Naive B cell (primary cell): ENCODE measurements around the gene PTCD3. TPM values are rescaled to one million over a fixed set of nuclear protein-coding genes. Genes with fewer than 3 reads are reported as not detected.

Source experiments
- ATAC-seq, 2 donors: fragments of 150-1000 bp; cut with Tn5 transposase; 2 replicates each; pipeline ENCODE4 v1.10.0; 2021; ENCODE audit warnings: low read depth in 2 of 2, mild to moderate bottlenecking in 2 of 2, moderate library complexity in 2 of 2
- DNase-seq: peaks from one replicate; pipeline ENCODE4 v3.0.0; 2022
- H3K27ac Mint-ChIP-seq, 6 donors: one replicate each; pipeline ENCODE4 v1.8.0; 2020 to 2022; ENCODE audit warnings: mild to moderate bottlenecking in 6 of 6, mixed read lengths in 6 of 6, moderate library complexity in 5 of 6, inconsistent platforms in 2 of 6
- H3K27me3 Mint-ChIP-seq, 3 donors: one replicate each; pipeline ENCODE4 v1.8.0; 2021 to 2022; ENCODE audit warnings: mixed read lengths in 3 of 3, mild to moderate bottlenecking in 1 of 3
- H3K36me3 Mint-ChIP-seq, 2 donors: one replicate each; pipeline ENCODE4 v1.8.0; 2020 to 2022; ENCODE audit warnings: mixed read lengths in 2 of 2, inconsistent platforms in 1 of 2, mild to moderate bottlenecking in 1 of 2
- H3K4me1 Mint-ChIP-seq, 3 donors: one replicate each; pipeline ENCODE4 v1.8.0; 2020 to 2022; ENCODE audit warnings: mixed read lengths in 3 of 3, inconsistent platforms in 1 of 3, mild to moderate bottlenecking in 1 of 3, moderate library complexity in 1 of 3
- H3K4me3 Mint-ChIP-seq, 8 donors: one replicate each; pipeline ENCODE4 v1.8.0; 2020 to 2022; ENCODE audit warnings: mild to moderate bottlenecking in 8 of 8, mixed read lengths in 8 of 8, moderate library complexity in 8 of 8, inconsistent platforms in 2 of 8
- H3K9me3 Mint-ChIP-seq, 7 donors: one replicate each; pipeline ENCODE4 v1.8.0; 2020 to 2022; ENCODE audit warnings: mixed read lengths in 7 of 7, mild to moderate bottlenecking in 5 of 7, inconsistent platforms in 2 of 7, moderate library complexity in 1 of 7
- polyA plus RNA-seq, 6 donors: library from polyadenylated mRNA; unstranded; fragments of 300-500 nt; fragmentation: Illumina TruSeq; gene quantifications; one replicate each; pipeline ENCODE4 v1.2.3, GENCODE V29; 2021; ENCODE audit warnings: low read depth in 6 of 6

The PTCD3 gene
- polyA plus RNA-seq, 6 donors from 2014 or later: 28.8 to 51.9 (median 42.5) TPM

DNA sequence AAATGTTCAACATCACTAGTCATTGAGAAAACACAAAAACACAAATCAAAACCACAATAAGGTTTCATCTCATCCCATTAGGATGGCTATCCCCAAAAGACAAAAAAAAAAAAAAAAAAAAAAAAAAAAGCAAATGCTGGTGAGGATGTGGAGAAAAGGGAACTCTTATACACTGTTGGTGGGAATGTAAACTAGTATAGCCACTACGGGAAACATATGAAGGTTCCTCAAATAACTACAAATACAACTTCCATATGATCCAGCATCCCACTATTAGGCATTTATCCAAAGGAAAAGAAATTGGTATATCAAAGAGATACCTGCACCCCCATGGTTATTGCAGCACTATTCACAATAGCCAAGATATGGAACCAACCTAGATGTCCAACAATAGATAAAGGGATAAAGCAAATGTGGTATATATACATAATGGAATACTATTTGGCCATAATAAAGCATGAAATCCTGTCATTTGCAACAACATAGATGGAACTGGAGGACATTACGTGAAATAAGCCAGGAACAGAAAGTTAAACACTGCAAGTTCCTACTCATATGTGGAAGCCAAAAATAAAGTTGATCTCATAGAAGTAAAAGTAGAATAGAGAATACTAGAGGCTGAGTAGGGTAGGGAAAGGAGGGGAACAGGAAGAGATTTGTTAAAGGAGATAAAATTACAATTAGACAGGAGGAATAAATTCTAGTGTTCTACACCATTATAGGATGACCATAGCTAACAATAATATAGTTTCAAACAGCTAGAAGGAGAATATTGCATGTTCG, 8.7 kb upstream of the PTCD3 start:
- Mint-ChIP-seq H3K27ac (no peak overlapping the region), H3K4me3 (no peak overlapping the region), H3K36me3 (peaks cover 22 to 34% of the 10 kb centered on the region in 2 donors), H3K4me1 (peaks cover under 1 to 6% (median 3%) of the 10 kb centered on the region in 3 donors), H3K9me3 (no peaks in the 10 kb centered on the region), H3K27me3 (no peaks in the 10 kb centered on the region)
- no peak for DNase-seq
- ATAC-seq: no peak

DNA sequence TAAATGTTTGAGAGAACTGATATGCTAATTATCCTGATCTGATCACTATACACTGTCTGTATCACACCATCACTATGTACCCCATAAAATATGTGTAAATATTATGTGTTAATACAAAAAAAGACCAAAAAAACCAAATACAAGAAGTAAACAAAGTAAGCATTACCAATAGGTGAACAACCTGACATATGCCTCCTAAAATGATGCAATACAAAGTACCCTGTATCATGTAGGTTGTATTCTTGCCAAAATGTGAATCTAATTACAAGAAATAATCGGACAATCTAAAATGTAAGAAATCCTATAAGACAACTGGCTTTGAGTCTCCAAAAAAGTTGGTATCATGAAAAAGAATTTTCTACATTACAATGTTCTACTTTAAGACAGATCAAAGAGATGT, 8.1 kb upstream of the PTCD3 start:
- peaks cover 7 to 11% (median 9%) of the 10 kb centered on the region in 3 donors for H3K4me1 Mint-ChIP-seq
- no peaks in the 10 kb centered on the region for H3K9me3 Mint-ChIP-seq
- no peaks in the 10 kb centered on the region for H3K27me3 Mint-ChIP-seq
- no peak overlapping the region for H3K4me3 Mint-ChIP-seq
- DNase-seq: no peak
- H3K36me3 Mint-ChIP-seq: peaks cover 22 to 40% of the 10 kb centered on the region in 2 donors
- H3K27ac Mint-ChIP-seq: peak overlapping the region in 1 of 6 donors; percentile 82
- no peak for ATAC-seq

DNA sequence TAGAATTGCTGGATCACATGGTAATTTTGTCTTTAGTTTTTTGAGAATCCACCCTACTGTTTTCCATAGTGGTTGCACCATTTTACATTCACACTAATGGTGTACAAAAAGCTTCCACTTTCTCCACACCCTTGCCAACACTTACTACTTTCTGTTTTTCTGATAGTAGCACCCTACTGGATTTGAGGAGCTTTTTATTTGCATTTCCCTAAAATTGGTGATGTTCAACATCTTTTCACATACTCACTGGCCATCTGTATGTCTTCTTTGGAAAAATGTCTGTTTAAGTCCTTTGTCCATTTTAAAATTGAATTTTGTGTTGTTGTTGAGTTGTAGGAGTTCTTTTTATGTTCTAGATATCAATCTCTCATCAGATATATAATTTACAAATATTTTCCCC, 3.9 kb upstream of the PTCD3 start:
- peak overlapping the region in 1 of 8 donors; percentile 92 for H3K4me3 Mint-ChIP-seq
- H3K27me3 Mint-ChIP-seq: no peaks in the 10 kb centered on the region
- H3K36me3 Mint-ChIP-seq: peaks cover 13 to 27% of the 10 kb centered on the region in 2 donors
- no peak for ATAC-seq
- peaks cover 38 to 51% (median 44%) of the 10 kb centered on the region in 3 donors for H3K4me1 Mint-ChIP-seq
- DNase-seq: no peak
- peak overlapping the region in 1 of 6 donors; percentile 79 for H3K27ac Mint-ChIP-seq
- no peaks in the 10 kb centered on the region for H3K9me3 Mint-ChIP-seq

DNA sequence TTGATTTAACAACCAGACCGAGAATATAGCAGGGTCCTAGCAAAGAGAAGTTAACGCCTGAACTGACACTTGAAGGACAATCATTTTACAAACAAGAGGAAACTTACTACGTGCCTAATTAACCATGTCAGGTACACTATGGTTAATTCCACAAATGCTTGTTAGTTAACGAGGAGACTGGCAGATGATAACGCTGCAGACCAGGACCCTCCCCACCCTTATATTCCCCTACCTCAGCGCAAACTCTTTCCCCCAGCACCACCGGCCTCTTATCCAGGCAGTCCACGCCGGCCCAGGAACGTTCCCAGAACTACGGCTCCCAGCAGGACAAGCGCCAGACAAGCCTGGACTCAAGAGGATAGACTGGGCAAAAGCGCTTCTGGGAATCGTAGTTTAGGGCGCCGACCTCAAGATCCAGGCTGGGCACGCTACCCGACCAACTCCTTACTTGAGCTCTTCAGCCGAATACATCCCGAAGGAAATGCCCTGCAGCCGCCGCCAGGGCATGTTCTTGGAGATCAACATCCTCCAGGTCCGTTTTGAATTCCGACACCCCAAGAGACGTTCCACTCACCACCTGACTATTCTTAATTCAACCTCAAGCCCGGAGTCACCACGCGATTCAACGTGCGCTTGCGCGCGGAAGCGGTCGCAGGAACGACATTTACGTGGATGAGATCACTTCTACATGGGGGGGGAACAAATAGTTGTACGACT, 625 bp upstream of the PTCD3 start, which contains the start of gene POLR1A:
POLR1A (minus strand) TSS at position 635 of the 717 bp plus-strand sequence; CDS start at position 525, 110 bp downstream.
- Mint-ChIP-seq H3K27me3 (no peaks in the 10 kb centered on the region), H3K36me3 (peaks cover 5 to 20% of the 10 kb centered on the region in 2 donors), H3K9me3 (no peaks in the 10 kb centered on the region), H3K4me3 (peak within 1 kb of the TSS; percentile 89 to 98 (median 93)), H3K4me1 (peaks cover 48 to 63% (median 54%) of the 10 kb centered on the region in 3 donors), H3K27ac (peak within 1 kb of the TSS; percentile 97 to 100 (median 98))
- ATAC-seq (peak; percentile 73 to 74), DNase-seq (peak; percentile 86)

DNA sequence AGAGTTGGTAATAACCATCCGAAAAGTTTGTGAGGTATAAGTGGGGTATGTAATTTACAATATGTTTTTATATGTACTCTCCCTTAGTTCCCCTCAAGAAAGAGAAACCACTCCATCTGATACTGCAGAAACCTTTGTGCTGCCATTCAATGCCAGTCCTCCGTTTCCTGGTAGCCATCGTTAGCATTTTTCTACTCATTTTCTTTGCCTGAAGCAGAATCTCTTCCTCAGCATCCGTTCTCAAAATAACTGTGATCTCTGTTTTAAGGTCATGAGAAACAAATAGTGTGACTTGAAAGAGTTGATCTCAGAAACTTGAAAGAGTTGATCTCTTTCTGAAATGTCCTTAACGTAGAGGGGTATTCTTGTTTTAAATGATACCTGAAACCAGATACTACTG, 996 bp downstream of the PTCD3 start:
- DNase-seq (no peak), ATAC-seq (no peak)
- Mint-ChIP-seq H3K27ac (peak overlapping the region in 4 of 6 donors; percentile 67 to 98 (median 98)), H3K9me3 (no peaks in the 10 kb centered on the region), H3K27me3 (no peaks in the 10 kb centered on the region), H3K4me3 (peak overlapping the region; percentile 39 to 98 (median 92)), H3K36me3 (peaks cover 11 to 19% of the 10 kb centered on the region in 2 donors), H3K4me1 (peaks cover 50 to 63% (median 56%) of the 10 kb centered on the region in 3 donors)

DNA sequence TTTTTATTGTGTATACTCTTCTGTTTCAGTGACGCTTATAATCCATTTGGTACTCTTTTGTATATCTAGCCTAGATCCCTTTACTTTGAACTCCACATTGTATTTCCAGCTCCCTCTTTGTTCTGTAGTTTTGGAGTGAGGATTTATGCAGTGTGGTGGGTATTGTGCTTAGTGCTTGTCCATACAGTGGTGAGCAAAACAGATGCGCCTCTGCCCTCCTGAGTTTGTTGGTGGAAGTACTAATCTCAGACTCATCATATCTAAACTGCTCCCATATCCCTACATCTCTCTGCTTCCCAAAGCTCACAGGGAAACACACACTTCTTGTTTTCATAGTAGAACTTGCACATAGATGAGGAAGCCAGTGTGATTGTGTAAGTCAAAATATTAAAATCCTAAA, 12.1 kb downstream of the PTCD3 start:
- H3K36me3 Mint-ChIP-seq: peaks cover under 1 to 28% of the 10 kb centered on the region in 2 donors
- no peaks in the 10 kb centered on the region for H3K27me3 Mint-ChIP-seq

DNA sequence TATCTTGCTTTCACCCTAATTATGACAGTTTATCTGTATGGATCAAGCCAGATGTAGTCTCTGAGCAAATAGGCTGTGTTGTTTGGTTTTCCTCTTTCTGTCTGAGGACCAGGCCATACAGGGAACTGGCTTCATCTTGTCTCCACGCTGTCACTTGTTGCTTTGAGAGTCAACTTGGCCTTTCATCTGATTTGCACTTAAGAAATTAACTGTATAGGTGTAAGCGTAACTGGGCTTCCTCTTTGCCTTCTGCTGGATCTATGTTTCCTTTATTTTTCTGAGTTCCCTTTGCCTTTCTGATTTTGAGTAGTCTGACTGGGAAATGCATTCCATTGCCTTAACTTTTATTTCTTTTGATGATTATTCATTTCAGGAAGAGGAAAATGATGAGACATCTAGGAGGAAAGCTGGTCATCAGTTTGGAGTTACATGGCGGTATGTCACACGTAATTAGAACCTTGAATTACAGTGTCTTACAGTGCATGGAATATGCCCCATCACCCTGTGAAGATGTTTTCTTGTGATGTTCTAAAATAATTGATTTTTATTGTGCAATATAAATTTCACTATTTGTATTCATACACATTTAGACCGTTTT, 17.4 kb downstream of the PTCD3 start:
- Mint-ChIP-seq H3K9me3 (no peaks in the 10 kb centered on the region), H3K4me1 (no peaks in the 10 kb centered on the region), H3K36me3 (peaks cover 7 to 34% of the 10 kb centered on the region in 2 donors), H3K27ac (no peak overlapping the region), H3K4me3 (no peak overlapping the region), H3K27me3 (no peaks in the 10 kb centered on the region)
- no peak for ATAC-seq
- no peak for DNase-seq

More for the DNA sequence above, 12.1 kb downstream of the PTCD3 start:
- DNase-seq (no peak), ATAC-seq (no peak)
- Mint-ChIP-seq H3K4me3 (no peak overlapping the region), H3K27ac (no peak overlapping the region), H3K4me1 (no peaks in the 10 kb centered on the region), H3K9me3 (no peaks in the 10 kb centered on the region)

DNA sequence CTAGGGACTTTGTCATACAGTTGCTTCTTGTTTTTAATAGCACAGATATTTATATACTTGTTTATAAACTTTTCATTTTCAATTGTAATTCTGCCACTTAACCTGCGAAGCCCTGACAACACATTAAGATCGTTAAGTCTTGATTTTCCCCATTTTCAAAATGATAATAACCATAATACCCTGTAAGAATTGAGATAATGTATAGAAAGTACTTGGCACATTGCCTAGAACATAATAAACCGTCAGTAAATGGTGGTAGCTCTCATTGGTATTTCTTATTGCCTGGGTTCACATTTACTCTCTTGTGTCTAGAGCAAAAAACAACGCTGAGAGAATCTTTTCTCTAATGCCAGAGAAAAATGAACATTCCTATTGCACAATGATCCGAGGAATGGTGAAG, 18.6 kb downstream of the PTCD3 start:
- Mint-ChIP-seq H3K27ac (no peak overlapping the region), H3K27me3 (no peaks in the 10 kb centered on the region), H3K4me1 (peaks cover 0 to 6% (median 5%) of the 10 kb centered on the region in 3 donors), H3K9me3 (no peaks in the 10 kb centered on the region), H3K4me3 (no peak overlapping the region), H3K36me3 (peaks cover 7 to 29% of the 10 kb centered on the region in 2 donors)
- DNase-seq: no peak
- no peak for ATAC-seq

DNA sequence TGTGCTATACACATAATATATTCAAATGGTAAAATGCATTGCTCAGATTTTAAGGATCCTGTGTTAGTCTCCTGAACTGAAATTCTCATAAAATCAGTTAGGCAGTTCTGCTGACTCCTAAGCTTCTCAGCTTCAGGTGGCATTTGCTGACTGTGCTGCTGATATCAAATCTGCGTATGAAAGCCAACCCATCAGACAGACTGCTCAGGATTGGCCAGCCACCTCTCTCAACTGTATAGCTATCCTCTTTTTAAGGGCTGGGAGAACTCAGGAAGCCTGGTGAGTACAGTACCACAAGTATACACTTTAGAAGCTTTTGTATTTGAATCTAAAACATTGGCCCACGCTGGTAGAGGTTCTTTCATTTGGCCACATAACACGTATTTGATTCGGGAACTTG, 28.7 kb downstream of the PTCD3 start:
- no peaks in the 10 kb centered on the region for H3K27me3 Mint-ChIP-seq

DNA sequence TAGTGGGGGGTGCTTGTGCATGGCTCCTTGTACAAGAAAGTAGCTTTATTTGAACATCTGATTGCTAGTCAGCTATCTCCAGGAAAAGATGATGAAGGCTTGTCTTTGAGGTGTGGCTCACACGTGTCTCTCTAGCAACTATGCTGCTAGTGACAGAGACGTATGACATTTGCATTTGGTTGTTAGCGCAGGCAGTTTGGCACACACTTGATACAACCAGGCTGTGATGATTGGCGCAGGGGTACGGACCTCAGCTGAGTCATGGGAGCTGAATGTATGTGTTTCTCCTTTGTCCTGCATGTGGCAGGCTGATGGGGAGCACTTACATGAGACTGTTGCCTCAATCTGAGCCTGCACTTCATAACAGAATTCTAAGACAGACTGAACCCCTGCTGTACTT, 29.6 kb downstream of the PTCD3 start:
- DNase-seq (no peak), ATAC-seq (no peak)
- Mint-ChIP-seq H3K4me3 (no peak overlapping the region), H3K9me3 (no peaks in the 10 kb centered on the region), H3K27me3 (no peaks in the 10 kb centered on the region), H3K4me1 (no peaks in the 10 kb centered on the region), H3K27ac (peak overlapping the region in 2 of 6 donors; percentile 11 to 39), H3K36me3 (peaks cover 31 to 57% of the 10 kb centered on the region in 2 donors)

More for the DNA sequence above, 28.7 kb downstream of the PTCD3 start:
- DNase-seq (no peak), ATAC-seq (no peak)
- Mint-ChIP-seq H3K4me3 (no peak overlapping the region), H3K9me3 (no peaks in the 10 kb centered on the region), H3K27ac (peak overlapping the region in 1 of 6 donors; percentile 11), H3K4me1 (peaks cover 0 to 3% (median 0%) of the 10 kb centered on the region in 3 donors), H3K36me3 (peaks cover 31 to 57% of the 10 kb centered on the region in 2 donors)

DNA sequence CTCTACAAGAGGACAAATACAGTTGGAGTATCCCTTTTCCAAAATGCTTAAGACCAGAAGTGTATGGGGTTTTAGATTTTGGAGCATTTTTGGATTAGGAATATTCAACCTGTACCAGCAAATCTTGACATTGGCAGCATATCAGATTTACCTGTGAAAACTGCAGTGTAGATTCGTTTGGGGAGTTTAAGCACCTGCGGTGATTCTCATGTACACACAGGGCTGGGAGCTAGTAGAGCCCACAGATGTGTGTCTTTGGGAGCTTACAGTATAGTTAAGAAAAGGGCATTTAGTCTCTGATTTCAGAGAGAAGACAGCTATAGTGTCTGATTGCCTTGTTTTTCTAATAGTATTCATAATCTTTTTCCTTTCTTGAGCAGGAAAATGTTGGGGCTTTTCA, 30.1 kb downstream of the PTCD3 start:
- peak overlapping the region in 2 of 6 donors; percentile 24 to 39 for H3K27ac Mint-ChIP-seq
- no peaks in the 10 kb centered on the region for H3K27me3 Mint-ChIP-seq
- H3K36me3 Mint-ChIP-seq: peaks cover 31 to 57% of the 10 kb centered on the region in 2 donors
- ATAC-seq (no peak), DNase-seq (no peak)
- H3K9me3 Mint-ChIP-seq: no peaks in the 10 kb centered on the region
- H3K4me1 Mint-ChIP-seq: no peaks in the 10 kb centered on the region
- H3K4me3 Mint-ChIP-seq: no peak overlapping the region

DNA sequence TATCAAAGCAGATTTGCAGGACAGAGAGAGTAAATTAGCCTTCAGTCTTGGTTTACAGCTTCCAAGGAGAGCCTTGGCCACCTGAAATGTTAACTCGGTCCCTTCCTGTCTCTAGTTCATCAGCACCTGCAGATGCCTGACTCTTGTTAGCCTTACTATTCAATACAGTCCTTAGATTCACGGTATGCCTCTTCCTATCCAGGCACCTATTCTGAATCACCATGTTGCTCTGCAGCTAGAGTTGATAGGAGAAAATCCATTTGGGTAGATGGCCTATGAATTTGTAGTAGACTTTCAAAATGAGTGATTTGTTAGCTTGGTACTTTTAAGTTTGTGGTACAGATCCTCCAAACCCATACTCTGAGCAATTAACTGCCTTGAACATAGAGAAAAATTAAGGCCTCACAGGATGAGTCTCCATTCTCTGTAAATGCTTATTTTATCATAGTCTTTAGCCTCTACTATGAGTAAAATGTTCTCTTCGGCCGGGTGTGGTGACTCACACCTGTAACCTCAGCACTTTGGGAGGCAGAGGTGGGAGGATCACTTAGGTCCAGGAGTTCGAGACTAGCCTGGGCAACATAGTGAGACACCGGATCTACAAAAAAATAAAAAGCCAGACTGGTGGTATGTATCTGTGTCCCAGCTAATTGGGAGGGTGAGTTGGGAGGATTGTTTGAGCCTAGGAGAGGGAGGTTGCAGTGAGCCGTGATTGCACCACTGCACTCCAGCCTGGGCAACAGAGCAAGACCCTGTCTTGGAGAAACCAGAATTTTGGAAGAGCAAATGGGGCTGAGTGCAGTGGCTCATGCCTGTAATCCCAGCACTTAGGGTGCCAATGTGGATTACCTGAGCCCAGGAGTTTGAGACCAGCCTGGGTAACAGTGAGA, 32.9 kb downstream of the PTCD3 start:
- DNase-seq (no peak), ATAC-seq (no peak)
- peaks cover 31 to 36% of the 10 kb centered on the region in 2 donors for H3K36me3 Mint-ChIP-seq
- no peaks in the 10 kb centered on the region for H3K27me3 Mint-ChIP-seq
- H3K4me3 Mint-ChIP-seq: peak overlapping the region in 1 of 8 donors; percentile 20
- no peaks in the 10 kb centered on the region for H3K9me3 Mint-ChIP-seq
- no peaks in the 10 kb centered on the region for H3K4me1 Mint-ChIP-seq
- peak overlapping the region in 4 of 6 donors; percentile 9 to 74 (median 30) for H3K27ac Mint-ChIP-seq
